Endothelial cell (in vitro differentiated cells): ENCODE results near the gene RGS4. TPM values are rescaled to one million over a fixed set of nuclear protein-coding genes. Genes with fewer than 3 reads are reported as not detected.

Experiments used
- DNase-seq: peaks from one replicate; pipeline ENCODE4 v3.0.0; 2021; ENCODE audit warnings: low spot score
- H3K27ac Mint-ChIP-seq: one replicate; pipeline ENCODE4 v1.8.0; 2021; ENCODE audit warnings: mixed read lengths, inconsistent platforms; ENCODE audit not compliant: unreplicated experiment
- H3K27me3 Mint-ChIP-seq: one replicate; pipeline ENCODE4 v1.8.0; 2021; ENCODE audit warnings: mild to moderate bottlenecking, moderate library complexity, mixed read lengths, inconsistent platforms; ENCODE audit not compliant: unreplicated experiment
- H3K36me3 Mint-ChIP-seq: one replicate; pipeline ENCODE4 v1.8.0; 2021; ENCODE audit warnings: mild to moderate bottlenecking, low read depth, mixed read lengths, inconsistent platforms; ENCODE audit not compliant: unreplicated experiment
- H3K4me1 Mint-ChIP-seq: one replicate; pipeline ENCODE4 v1.8.0; 2021; ENCODE audit warnings: mild to moderate bottlenecking, mixed read lengths, inconsistent platforms; ENCODE audit not compliant: unreplicated experiment
- H3K4me3 Mint-ChIP-seq: one replicate; pipeline ENCODE4 v1.8.0; 2021; ENCODE audit warnings: mild to moderate bottlenecking, mixed read lengths, inconsistent platforms; ENCODE audit not compliant: unreplicated experiment
- H3K9me3 Mint-ChIP-seq: one replicate; pipeline ENCODE4 v1.8.0; 2021; ENCODE audit warnings: mixed read lengths, inconsistent platforms; ENCODE audit not compliant: unreplicated experiment
- CTCF ChIP-seq: fragments of 200-600 bp; sonication (generic); IDR thresholded peaks from one replicate; pipeline ENCODE4 v1.5.0; 2021; ENCODE audit warnings: antibody characterized with exemption; ENCODE audit not compliant: unreplicated experiment
- total RNA-seq: library from RNA; stranded (reverse); fragmentation: NEBNext Ultra II Directional; extraction: Animal tissue kit (Norgen Biotek cat#: 25700); gene quantifications from one replicate; pipeline ENCODE4 v1.2.1, GENCODE V29; 2021; ENCODE audit not compliant: unreplicated experiment

Gene RGS4
- total RNA-seq, 1 donor from 2014 or later, result 15.2 TPM

GRCh38 chr1:163094182-163094581, 25.0 kb downstream of the RGS4 start:
- Mint-ChIP-seq H3K36me3 (no peaks in the 10 kb centered on the region), H3K4me1 (no peaks in the 10 kb centered on the region), H3K27me3 (no peaks in the 10 kb centered on the region), H3K4me3 (no peak overlapping the region), H3K9me3 (no peaks in the 10 kb centered on the region), H3K27ac (no peak overlapping the region)
- no peak for DNase-seq
- no peak for TF ChIP-seq CTCF

GRCh38 chr1:163094589-163094988, 25.4 kb downstream of the RGS4 start:
- H3K27ac Mint-ChIP-seq, result no peak overlapping the region
- H3K36me3 Mint-ChIP-seq, result no peaks in the 10 kb centered on the region
- H3K27me3 Mint-ChIP-seq, result no peaks in the 10 kb centered on the region
- H3K4me3 Mint-ChIP-seq, result no peak overlapping the region
- no peak for TF ChIP-seq CTCF
- H3K9me3 Mint-ChIP-seq, result no peaks in the 10 kb centered on the region
- no peaks in the 10 kb centered on the region for H3K4me1 Mint-ChIP-seq
- no peak for DNase-seq

GRCh38 chr1:163095213-163095612, 26.1 kb downstream of the RGS4 start:
- H3K27ac Mint-ChIP-seq, result no peak overlapping the region
- H3K9me3 Mint-ChIP-seq, result no peaks in the 10 kb centered on the region
- no peaks in the 10 kb centered on the region for H3K36me3 Mint-ChIP-seq
- no peaks in the 10 kb centered on the region for H3K27me3 Mint-ChIP-seq
- no peak for DNase-seq
- no peaks in the 10 kb centered on the region for H3K4me1 Mint-ChIP-seq
- TF ChIP-seq CTCF, result no peak
- no peak overlapping the region for H3K4me3 Mint-ChIP-seq

- TF ChIP-seq CTCF, result no peak
Measured at GRCh38 chr1:163102590-163102989, 33.4 kb downstream of the RGS4 start.

GRCh38 chr1:163104385-163105099, 35.4 kb downstream of the RGS4 start:
- Mint-ChIP-seq H3K27me3 (peaks cover 2% of the 10 kb centered on the region), H3K27ac (no peak overlapping the region), H3K4me1 (no peaks in the 10 kb centered on the region)

More at GRCh38 chr1:163102590-163102989, 33.4 kb downstream of the RGS4 start:
- H3K36me3 Mint-ChIP-seq, result no peaks in the 10 kb centered on the region
- no peak for DNase-seq
- H3K27ac Mint-ChIP-seq, result no peak overlapping the region
- no peaks in the 10 kb centered on the region for H3K4me1 Mint-ChIP-seq
- no peak overlapping the region for H3K4me3 Mint-ChIP-seq
- H3K9me3 Mint-ChIP-seq, result no peaks in the 10 kb centered on the region
- peaks cover 2% of the 10 kb centered on the region for H3K27me3 Mint-ChIP-seq

More at GRCh38 chr1:163104385-163105099, 35.4 kb downstream of the RGS4 start:
- no peak for TF ChIP-seq CTCF
- Mint-ChIP-seq H3K4me3 (no peak overlapping the region), H3K36me3 (no peaks in the 10 kb centered on the region), H3K9me3 (no peaks in the 10 kb centered on the region)
- no peak for DNase-seq
